CD4-positive, alpha-beta T cell treated with Interleukin-4 for 1 hour (primary cell): ENCODE data around the gene IL7R.
A peak's percentile ranks its signal among the peaks of the same experiment; 100 is the strongest.
"Not testable (repeated sequence)": the region's sequence is repeated elsewhere in the genome, so short reads cannot be mapped to it uniquely, and the experiment has no call there.

Experiments used
- DNase-seq, 2 donors: peaks; one replicate each; pipeline ENCODE4 v3.0.0-alpha.2; 2020 to 2022

Gene IL7R

DNA sequence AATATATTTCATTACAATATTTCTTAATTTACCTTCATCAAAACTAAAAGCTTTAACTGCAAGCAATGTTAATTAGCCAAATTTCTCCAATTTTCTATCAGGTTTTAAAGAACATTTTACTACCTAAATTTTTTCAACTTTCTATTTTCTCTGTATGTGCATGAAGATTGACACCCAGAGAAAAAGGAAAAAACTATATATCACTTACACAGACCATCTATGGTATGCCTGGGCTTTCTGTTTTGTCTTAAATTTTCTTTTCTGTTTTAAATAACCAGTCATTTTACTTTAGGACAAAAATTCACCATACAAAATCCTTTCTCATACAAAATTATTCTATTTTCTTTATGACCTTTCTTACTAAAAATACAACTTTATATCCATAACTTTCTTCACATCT is 13.8 kb upstream of the IL7R start:
- no peak for DNase-seq

GRCh38 chr5:35845508-35845907 is 11.2 kb upstream of the IL7R start:
- DNase-seq = not testable (repeated sequence)

DNA sequence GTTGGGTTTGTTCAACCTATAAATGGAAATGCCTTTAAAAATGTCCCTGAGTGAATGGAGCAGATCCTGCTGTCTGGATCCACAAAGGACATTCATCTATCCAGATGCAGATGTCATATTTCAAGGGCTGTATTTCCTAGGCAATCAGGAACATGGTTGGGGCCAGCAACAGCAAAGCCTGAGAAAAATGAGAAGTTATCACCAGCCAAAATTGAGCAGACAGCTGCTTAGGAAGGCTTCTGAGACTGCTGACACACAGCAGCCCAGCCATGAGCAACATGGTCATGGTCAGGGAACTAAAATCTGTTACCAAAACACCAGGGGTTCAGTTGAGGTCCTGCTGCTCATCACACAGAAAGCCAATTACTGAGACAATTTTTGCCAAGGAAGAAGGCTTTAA is 9.2 kb upstream of the IL7R start:
- no peak for DNase-seq

- no peak for DNase-seq
Observed at GRCh38 chr5:35847961-35848360, 8.7 kb upstream of the IL7R start.

GRCh38 chr5:35849860-35850259 is 6.8 kb upstream of the IL7R start:
- DNase-seq = no peak

DNA sequence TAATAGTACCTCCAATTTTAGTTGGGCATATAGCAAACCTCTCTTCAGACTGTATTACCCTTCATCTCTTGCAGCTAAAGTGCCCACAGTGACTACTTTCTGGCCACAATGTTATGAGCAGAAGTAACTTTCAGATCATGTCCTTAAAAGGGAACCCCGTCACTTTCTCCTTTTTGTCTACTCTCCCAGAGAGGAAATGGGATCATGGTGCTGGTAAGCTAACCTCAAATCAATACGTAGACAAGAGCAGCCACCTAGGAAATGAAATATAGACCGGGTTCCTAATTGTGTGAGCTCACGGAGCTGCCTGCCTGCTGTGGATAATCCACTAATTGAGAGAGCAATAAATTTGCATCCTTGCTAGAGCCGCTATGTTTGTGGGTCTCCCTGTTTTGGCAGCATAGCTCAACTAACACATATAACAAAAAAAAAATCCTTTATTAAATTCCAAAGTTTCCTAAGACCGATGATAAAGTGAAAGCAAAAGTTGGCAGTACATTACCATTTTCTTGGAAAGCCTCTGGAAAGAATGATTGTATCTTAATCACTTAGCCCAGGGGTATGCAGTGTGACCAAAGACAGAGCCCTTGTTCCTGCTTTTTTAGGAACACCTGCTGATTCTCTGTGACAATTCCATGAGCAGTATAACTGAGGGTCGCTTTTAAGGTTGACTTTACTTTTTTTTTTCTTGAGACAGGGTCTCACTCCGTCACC is 5.6 kb upstream of the IL7R start:
- no peak for DNase-seq

- peak; percentile 32 to 76 for DNase-seq
Observed at GRCh38 chr5:35852084-35852734, 4.5 kb upstream of the IL7R start.

DNA sequence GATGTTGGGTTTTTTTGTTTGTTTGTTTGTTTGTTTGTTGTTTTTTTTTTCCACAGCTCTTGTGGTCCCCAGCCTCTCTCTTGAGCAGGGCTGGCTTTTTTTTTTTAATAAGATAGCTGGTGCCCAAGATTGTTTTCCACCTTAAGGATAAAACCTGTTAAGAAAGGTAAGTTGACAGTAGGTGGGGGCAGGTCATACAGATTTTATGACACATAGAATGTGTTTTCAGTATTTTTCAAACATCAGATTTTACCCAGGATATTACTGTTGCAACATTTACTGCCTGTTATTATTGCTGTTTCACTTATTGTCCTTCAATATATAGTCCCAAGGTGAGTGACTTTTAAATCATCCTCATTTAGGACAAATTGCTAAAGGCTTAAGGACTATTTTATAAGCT is 3.9 kb upstream of the IL7R start:
- DNase-seq = peak in 1 of 2 donors; percentile 50

DNA sequence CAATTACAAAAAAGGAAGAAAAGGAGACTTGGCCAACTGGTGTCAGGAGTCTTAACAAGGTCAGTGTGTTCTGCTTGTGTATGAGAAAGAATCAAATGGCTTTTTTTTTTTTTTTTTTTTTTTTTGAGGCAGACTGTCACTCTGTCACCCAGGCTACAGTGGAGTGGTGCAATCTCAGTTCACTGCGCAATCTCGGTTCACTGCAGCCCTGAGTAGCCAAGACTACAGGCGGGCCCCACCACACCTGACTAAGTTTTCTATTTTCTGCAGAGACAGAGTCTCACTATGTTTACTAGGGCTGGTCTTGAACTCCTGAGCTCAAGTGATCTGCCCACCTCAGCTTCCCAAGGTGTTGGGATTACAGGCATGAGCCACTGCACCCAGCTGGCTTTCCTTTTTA is 3.1 kb upstream of the IL7R start:
- DNase-seq = peak; percentile 86 to 88

DNA sequence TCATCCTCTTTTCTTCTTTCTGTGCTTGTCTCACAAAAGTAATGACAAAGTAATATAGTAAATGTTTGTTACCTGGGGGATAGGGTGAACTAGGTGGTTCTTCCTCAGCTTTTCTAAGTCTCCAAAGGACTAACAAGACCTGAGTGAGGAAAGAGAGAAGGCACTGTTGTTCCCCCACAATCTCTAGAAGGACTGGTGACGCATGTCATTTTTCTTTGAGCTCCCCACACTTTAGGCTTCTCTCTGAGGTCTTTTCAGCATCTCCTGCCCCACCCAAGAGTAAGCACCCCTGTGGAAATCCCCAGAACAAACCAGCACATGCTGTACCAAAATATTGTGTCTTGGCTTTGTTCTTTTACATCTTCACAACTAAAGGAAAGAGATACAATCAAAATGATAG is 2.4 kb upstream of the IL7R start:
- peak; percentile 91 to 96 for DNase-seq

DNA sequence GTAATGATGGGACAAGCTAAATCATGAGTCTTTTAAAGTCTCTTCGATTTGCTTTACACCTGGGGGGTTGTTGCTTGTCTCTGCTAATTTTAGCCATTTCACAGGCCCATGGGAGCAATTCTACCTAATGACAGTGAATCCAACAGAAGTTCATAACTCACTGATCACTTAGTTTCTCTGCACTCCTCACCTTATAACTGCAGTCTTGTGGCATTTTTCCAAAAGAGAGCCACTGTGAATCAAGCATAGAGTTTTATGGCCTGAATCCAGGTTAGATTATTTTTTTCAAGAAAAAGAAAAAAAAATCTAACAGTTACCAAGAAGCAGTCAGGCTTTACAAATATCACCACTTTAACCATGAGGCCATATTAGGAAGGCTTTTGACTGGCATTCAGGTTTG is 1.5 kb upstream of the IL7R start:
- DNase-seq = peak in 1 of 2 donors; percentile 64

DNA sequence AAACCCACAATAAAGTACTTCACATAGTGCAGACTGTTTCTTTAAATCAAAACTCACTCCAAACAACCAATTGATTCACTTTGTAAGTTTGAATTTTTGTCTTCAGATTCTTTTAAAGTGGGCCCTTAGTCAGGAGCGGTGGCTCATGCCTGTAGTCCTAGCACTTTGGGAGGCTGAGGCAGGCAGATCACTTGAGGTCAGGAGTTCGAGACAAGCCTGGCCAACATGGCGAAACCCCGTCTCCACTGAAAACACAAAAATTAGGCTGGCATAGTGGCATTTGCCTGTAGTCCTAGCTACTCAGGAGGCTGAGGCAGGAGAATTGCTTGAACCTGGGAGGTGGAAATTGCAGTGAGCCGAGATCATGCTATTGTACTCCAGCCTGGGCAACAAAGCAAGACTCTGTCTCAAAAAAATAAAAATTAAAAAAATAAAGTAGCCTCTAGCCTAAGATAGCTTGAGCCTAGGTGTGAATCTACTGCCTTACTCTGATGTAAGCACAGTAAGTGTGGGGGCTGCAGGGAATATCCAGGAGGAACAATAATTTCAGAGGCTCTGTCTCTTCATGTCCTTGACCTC is 416 bp upstream of the IL7R start:
- DNase-seq = peak in 1 of 2 donors; percentile 56

DNA sequence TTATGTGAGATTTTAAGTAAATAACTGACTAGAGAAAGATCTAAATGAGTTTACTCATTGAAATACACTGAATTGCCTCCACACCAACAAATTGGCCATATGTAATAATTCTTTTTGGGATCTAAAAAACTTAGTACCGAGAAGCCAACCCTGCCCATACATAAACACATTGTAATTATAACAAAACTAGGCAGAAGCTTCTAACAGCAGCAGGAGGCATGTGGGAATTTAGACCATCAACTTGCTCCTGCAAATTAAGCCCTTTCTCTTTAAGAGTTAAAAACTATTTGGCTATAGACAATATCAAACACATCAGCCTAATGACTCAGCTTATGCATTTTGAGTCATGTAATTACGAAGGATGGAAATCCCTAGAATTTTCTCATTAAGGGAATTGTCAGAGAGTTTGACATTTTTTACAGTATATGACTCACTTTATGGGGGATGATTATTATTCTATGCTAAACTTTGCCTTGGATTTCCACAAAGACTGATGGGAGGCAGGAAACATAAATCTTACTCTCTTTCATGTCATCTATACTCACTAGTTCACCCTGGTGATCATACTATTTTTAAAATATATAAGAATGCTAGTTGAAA is 1.0 kb downstream of the IL7R start:
- DNase-seq = peak in 1 of 2 donors; percentile 69

- DNase-seq = peak; percentile 41 to 69
Observed at GRCh38 chr5:35859101-35859661, 2.5 kb downstream of the IL7R start.

GRCh38 chr5:35860686-35861085 is 4.0 kb downstream of the IL7R start:
- no peak for DNase-seq

DNA sequence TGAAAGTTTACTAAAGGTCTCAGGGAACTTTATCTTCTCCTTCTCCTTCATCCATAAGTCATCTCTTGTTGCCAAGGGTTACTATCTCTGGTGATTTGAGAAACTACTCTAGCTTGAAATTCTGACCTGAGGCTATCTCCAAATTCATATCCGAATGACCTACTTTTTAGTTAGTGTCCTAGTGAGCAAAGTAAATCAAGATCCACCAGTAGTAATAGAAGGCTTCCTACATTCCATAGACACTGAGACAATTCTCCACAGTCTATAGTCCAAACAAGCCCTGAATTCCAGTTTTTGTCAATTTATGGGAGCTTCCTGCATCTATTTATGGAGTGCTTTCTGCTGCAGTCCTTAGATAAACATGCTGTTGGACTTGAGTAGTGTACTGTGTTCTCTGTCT is 5.0 kb downstream of the IL7R start:
- no peak for DNase-seq

- DNase-seq = no peak
Observed at GRCh38 chr5:35862126-35862525, 5.4 kb downstream of the IL7R start.

DNA sequence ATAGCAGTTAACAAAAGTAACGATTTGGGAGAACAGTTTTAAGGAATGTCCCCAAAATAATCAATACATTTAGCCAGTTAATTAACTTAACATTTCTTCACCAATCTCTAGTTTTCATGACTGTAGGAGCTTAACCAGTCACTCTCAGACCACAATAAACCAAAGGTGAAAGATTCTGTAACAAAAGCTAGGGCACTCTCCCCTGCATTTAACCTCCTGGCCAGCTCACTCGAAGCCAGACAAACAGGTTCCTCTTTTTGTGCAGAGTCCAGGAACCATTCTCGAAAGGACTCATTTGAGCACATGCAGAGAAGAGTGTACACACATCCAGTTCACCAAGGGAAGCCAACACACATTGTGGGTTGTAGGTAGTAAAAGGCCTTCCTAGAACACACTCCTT is 6.5 kb downstream of the IL7R start:
- DNase-seq = no peak

DNA sequence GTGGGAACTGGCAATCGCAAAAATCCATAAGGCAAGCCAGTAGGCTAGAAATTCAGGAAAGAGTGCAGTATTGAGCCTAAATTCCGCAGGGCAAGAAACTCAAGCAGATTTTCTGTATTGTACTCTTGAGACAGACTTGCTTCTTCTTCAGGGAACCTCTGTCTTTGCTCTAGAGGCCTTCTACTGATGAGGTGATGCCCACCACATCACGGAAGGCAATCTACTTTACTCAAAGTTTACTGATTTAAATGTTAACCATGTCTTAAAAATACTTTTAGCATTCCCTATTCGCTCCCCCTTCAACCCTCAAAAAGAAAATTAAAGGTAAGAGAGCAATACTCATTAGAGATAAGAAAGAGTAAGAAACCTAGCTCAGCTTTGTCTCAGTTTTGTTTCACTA is 11.3 kb downstream of the IL7R start:
- DNase-seq = no peak

GRCh38 chr5:35869685-35870277 is 13.1 kb downstream of the IL7R start:
- DNase-seq = no peak

DNA sequence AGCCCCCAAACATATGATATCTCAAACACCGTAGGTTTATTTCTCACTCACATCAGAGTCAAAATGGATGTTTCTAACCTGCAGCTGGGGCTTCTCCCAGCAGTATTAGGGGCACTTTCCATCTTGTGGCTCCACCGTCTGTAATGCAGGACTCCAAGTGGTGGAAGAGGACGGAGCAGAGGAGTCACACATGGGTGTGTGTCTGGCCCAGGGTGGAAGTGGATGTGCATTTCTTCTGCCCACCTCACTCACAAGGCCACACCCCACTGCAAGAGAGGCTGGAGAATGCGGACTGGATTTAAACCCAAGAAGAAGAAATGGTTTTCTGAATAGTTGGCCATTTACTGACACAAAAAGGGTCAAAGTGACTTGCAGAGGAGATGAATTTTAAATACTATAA is 13.9 kb downstream of the IL7R start:
- DNase-seq = no peak

DNA sequence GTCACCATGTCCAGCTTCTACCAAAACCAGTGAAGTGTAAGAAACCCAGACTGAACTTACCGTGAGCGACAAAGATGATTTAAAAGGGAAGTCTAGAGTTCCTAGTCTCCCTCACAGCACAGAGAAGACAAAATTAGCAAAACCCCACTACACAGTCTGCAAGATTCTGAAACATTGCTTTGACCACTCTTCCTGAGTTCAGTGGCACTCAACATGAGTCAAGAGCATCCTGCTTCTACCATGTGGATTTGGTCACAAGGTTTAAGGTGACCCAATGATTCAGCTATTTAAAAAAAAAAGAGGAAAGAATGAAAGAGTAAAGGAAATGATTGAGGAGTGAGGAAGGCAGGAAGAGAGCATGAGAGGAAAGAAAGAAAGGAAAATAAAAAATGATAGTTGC is 19.8 kb downstream of the IL7R start:
- DNase-seq = no peak

- peak in 1 of 2 donors; percentile 18 for DNase-seq
Observed at GRCh38 chr5:35876922-35877321, 20.2 kb downstream of the IL7R start.
